ENCODE data around the gene TCEA2.

GRCh38 chr20:64041781-64042053, 21.3 kb upstream of the TCEA2 start:
- TF ChIP-seq POLR2AphosphoS5 (IDR thresholded peaks at IDR 0.05; ENCODE audit: insufficient read depth in 1 of 2, low read depth in 1 of 2) (no peak), CTCF (IDR thresholded peaks at IDR 0.05) (no peak)
